Natural killer cell (primary cell): ENCODE results near the gene SETBP1. TPM values are rescaled to one million over a fixed set of nuclear protein-coding genes. Genes with fewer than 3 reads are reported as not detected.

Source experiments
- ATAC-seq, 3 donors: fragments of 150-1000 bp in 2 of 3; fragments of 200-7000 bp in 1 of 3; cut with Tn5 transposase; 1 replicate in 1 of 3; 2 replicates in 2 of 3; pipeline ENCODE4 v1.10.0; 2021; ENCODE audit warnings: mild to moderate bottlenecking in 2 of 3, moderate library complexity in 2 of 3
- DNase-seq, 2 donors: peaks; one replicate each; pipeline versions ENCODE4 v3.0.0 to v3.0.0-alpha.2; 2013 to 2021; ENCODE audit warnings: mixed read lengths in 1 of 2
- H3K27ac ChIP-seq: one replicate; pipeline ENCODE4 v1.5.1; 2013; ENCODE audit warnings: mild to moderate bottlenecking, low read length
- H3K27me3 ChIP-seq: one replicate; pipeline ENCODE4 v1.6.1; 2013; ENCODE audit warnings: low read length; ENCODE audit not compliant: control insufficient read depth, insufficient read depth
- H3K36me3 ChIP-seq: one replicate; pipeline ENCODE4 v1.6.1; 2013; ENCODE audit warnings: low read length; ENCODE audit not compliant: control insufficient read depth, insufficient read depth
- H3K4me1 ChIP-seq: one replicate; pipeline ENCODE4 v1.6.1; 2013; ENCODE audit warnings: low read length; ENCODE audit not compliant: control insufficient read depth, insufficient read depth
- H3K4me3 ChIP-seq: one replicate; pipeline ENCODE4 v1.5.1; 2013; ENCODE audit warnings: low read length
- H3K9me3 ChIP-seq: one replicate; pipeline ENCODE4 v1.6.1; 2013; ENCODE audit warnings: low read length; ENCODE audit not compliant: control insufficient read depth, insufficient read depth
- H3K27ac Mint-ChIP-seq, 2 donors: one replicate each; pipeline ENCODE4 v1.8.0; 2022; ENCODE audit warnings: mild to moderate bottlenecking in 2 of 2, mixed read lengths in 2 of 2, moderate library complexity in 1 of 2
- H3K27me3 Mint-ChIP-seq, 2 donors: one replicate each; pipeline ENCODE4 v1.8.0; 2022; ENCODE audit warnings: low read depth in 2 of 2, mixed read lengths in 2 of 2
- H3K36me3 Mint-ChIP-seq: one replicate; pipeline ENCODE4 v1.8.0; 2022; ENCODE audit warnings: mixed read lengths
- H3K4me1 Mint-ChIP-seq, 2 donors: one replicate each; pipeline ENCODE4 v1.8.0; 2022; ENCODE audit warnings: mixed read lengths in 2 of 2
- H3K4me3 Mint-ChIP-seq: one replicate; pipeline ENCODE4 v1.8.0; 2022; ENCODE audit warnings: mild to moderate bottlenecking, moderate library complexity, mixed read lengths
- H3K9me3 Mint-ChIP-seq, 2 donors: one replicate each; pipeline ENCODE4 v1.8.0; 2022; ENCODE audit warnings: mixed read lengths in 2 of 2
- CTCF ChIP-seq: fragments of 200-600 bp; IDR thresholded peaks from one replicate; pipeline ENCODE4 v1.8.0; 2022; ENCODE audit warnings: antibody characterized with exemption
- WGBS: methylation state at CpG from one replicate; pipeline ENCODE4 v1.1.7; 2013; ENCODE audit warnings: missing lambda C conversion rate; ENCODE audit not compliant: insufficient coverage; 5-methylcytosine and 5-hydroxymethylcytosine counted together
- intact Hi-C: fragments of 100-400 bp; cut with micrococcal nuclease; formaldehyde crosslinking; loops from one replicate; pipeline ENCODE4 v1.14.2; 2022
- total RNA-seq, 4 donors: library from RNA; stranded (reverse); fragments of 120-200 nt in 1 of 4; gene quantifications; one replicate each; pipeline versions ENCODE4 v1.2.3 to v1.2.4, GENCODE V29; 2013 to 2022

Gene SETBP1
- total RNA-seq, 3 donors from 2014 or later (not counting 1 experiment from before 2014, with no cell fraction given), result 36.0 to 46.6 (median 41.2) TPM

GRCh38 chr18:45037618-45038017 lies 356.9 kb downstream of the SETBP1 start:
- no peaks in the 10 kb centered on the region for H3K4me1 Mint-ChIP-seq
- H3K4me1 ChIP-seq, result no peaks in the 10 kb centered on the region
- no peaks in the 10 kb centered on the region for H3K36me3 Mint-ChIP-seq
- no peaks in the 10 kb centered on the region for H3K9me3 ChIP-seq
- H3K9me3 Mint-ChIP-seq, result no peaks in the 10 kb centered on the region
- ATAC-seq (no peak), DNase-seq (no peak)
- H3K36me3 ChIP-seq, result no peaks in the 10 kb centered on the region
- intact Hi-C loops, result no loop called here
- H3K27me3 Mint-ChIP-seq, result no peaks in the 10 kb centered on the region
- no peak for TF ChIP-seq CTCF
- no peaks in the 10 kb centered on the region for H3K27me3 ChIP-seq
- H3K4me3 ChIP-seq, result no peak overlapping the region
- no peak overlapping the region for H3K27ac ChIP-seq
- no peak overlapping the region for H3K4me3 Mint-ChIP-seq
- 94% methylated on average over 2 of the region's 2 CpGs for WGBS
- no peak overlapping the region for H3K27ac Mint-ChIP-seq

- H3K36me3 Mint-ChIP-seq, result no peaks in the 10 kb centered on the region
- no peaks in the 10 kb centered on the region for H3K27me3 ChIP-seq
- H3K9me3 Mint-ChIP-seq, result no peaks in the 10 kb centered on the region
- no peaks in the 10 kb centered on the region for H3K36me3 ChIP-seq
- H3K4me3 Mint-ChIP-seq, result no peak overlapping the region
- WGBS, result 94% methylated on average over 3 of the region's 5 CpGs
- ATAC-seq (no peak), DNase-seq (no peak)
- H3K27ac ChIP-seq, result no peak overlapping the region
- no peaks in the 10 kb centered on the region for H3K4me1 Mint-ChIP-seq
- H3K27ac Mint-ChIP-seq, result no peak overlapping the region
- no peak for TF ChIP-seq CTCF
- H3K4me1 ChIP-seq, result no peaks in the 10 kb centered on the region
- intact Hi-C loops, result no loop called here
- no peaks in the 10 kb centered on the region for H3K27me3 Mint-ChIP-seq
- H3K4me3 ChIP-seq, result no peak overlapping the region
- H3K9me3 ChIP-seq, result no peaks in the 10 kb centered on the region
Measured at GRCh38 chr18:45039376-45039775, 358.7 kb downstream of the SETBP1 start.

GRCh38 chr18:45040879-45041278 lies 360.2 kb downstream of the SETBP1 start:
- ATAC-seq, result no peak
- no peaks in the 10 kb centered on the region for H3K36me3 Mint-ChIP-seq
- no peak for DNase-seq
- Histone ChIP-seq H3K27ac (no peak overlapping the region), H3K36me3 (no peaks in the 10 kb centered on the region), H3K4me3 (no peak overlapping the region), H3K4me1 (no peaks in the 10 kb centered on the region), H3K27me3 (no peaks in the 10 kb centered on the region), H3K9me3 (no peaks in the 10 kb centered on the region)
- intact Hi-C loops, result no loop called here
- TF ChIP-seq CTCF, result no peak
- 83% methylated on average over 1 of the region's 1 CpG for WGBS
- no peak overlapping the region for H3K4me3 Mint-ChIP-seq
- no peak overlapping the region for H3K27ac Mint-ChIP-seq
- no peaks in the 10 kb centered on the region for H3K4me1 Mint-ChIP-seq
- no peaks in the 10 kb centered on the region for H3K27me3 Mint-ChIP-seq
- no peaks in the 10 kb centered on the region for H3K9me3 Mint-ChIP-seq

- peaks cover 0 to 5% of the 10 kb centered on the region in 2 donors for H3K4me1 Mint-ChIP-seq
- Histone ChIP-seq H3K4me3 (no peak overlapping the region), H3K4me1 (no peaks in the 10 kb centered on the region), H3K9me3 (no peaks in the 10 kb centered on the region), H3K27me3 (no peaks in the 10 kb centered on the region), H3K36me3 (no peaks in the 10 kb centered on the region), H3K27ac (no peak overlapping the region)
- no peak for TF ChIP-seq CTCF
- WGBS, result 93% methylated on average over 7 of the region's 7 CpGs
- H3K36me3 Mint-ChIP-seq, result no peaks in the 10 kb centered on the region
- ATAC-seq (no peak), DNase-seq (no peak)
- H3K4me3 Mint-ChIP-seq, result no peak overlapping the region
- H3K27ac Mint-ChIP-seq, result no peak overlapping the region
- H3K27me3 Mint-ChIP-seq, result no peaks in the 10 kb centered on the region
- H3K9me3 Mint-ChIP-seq, result no peaks in the 10 kb centered on the region
- intact Hi-C loops, result no loop called here
Measured at GRCh38 chr18:45044787-45045186, 364.1 kb downstream of the SETBP1 start.
